ENCODE measurements around the gene SPSB1.

SPSB1 gene

DNA sequence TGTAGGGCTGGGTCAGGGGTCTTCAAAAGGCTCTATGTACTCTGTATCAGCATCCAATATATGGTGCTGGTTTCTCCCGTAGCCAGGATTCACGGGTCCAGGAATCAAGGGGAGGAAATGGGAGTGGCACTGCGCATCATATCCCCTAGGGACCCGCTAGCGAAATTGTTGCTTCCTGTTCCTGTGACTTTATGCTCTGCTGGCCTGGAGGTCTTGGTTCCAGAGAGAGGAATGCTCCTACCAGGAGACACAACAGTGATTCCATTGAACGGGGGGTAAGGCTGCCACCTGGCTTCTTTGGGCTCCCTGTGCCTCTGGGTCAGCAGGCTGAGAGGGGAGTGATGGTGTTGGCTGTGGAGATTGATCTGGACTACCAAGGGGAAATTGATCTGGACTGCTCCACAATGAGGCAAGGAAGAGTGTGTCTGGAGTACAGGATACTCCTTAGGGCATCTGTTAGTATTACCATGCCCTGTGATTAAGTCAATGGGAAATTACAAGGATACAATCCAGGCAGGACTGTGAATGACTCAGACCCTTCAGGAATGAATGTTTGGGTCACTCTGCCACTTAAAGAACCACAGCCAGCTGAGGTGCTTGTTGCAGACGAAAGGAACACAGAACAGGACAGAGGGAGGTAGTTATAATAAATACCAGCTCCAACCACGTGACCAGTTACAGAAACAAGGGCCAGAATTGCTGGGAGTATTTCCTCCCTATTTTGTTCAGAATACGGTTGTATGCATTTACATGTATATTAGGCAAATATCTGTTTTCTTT lies 10.2 kb downstream of the SPSB1 start:
- no peak for DNase-seq

DNA sequence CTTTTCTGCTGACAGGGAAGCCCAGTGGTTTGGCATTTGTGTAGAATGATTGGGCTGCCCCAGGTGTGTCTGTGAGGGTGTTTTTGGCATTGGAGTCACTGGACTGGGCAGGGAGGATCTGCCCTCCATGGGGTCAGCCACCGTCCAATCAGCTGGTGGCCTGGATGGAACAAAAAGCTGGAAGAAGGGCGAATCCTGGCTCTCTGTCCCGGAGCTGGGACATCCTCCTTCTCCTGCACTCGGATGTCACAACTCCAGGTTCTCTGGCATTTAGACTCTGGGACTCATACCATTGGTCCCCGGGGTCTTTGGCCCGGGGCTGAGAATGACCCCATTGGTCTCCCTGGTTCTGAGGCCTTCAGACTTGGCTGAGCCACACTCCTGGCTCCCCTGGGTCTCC lies 11.2 kb downstream of the SPSB1 start:
- no peak for DNase-seq

DNA sequence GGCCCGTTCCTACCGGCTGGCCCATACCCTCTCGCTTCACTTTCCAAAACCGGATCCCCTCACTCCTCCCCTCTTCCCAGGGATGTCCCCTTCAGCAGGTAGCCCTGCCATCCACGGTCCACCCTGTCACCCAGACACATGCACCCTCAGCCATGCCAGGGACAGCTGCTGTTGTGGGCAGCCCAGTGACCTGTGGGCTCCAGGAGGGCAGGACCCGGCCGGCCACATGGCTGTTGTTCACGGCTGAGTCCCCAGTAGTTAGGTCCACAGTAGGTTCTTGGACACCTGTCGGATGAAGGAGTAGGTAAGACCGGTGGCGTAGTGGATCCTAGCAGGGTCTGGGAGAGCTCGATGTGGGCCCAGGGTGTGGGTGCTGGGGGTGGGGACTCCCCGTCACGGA lies 12.5 kb downstream of the SPSB1 start:
- no peak for DNase-seq

DNA sequence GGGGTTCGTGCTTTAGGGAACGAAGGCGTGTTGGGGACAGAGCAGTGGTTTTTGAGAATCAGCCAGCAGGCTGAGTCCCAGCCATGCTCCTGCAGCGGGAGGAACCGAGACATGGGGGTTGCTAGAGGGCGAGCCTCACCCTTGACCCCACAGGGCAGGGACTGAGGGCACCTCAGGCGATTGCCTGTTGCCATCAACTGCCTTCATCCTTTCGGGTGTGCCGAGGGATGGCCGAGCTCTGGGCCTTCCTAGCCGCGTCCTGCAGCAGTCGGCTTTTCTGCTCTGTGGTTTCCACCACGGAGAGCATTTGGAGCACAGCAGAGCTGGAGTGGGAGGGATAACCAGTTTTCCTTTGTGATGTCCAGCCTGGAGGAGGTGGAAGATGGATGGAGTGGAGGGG lies 13.3 kb downstream of the SPSB1 start:
- no peak for DNase-seq

DNA sequence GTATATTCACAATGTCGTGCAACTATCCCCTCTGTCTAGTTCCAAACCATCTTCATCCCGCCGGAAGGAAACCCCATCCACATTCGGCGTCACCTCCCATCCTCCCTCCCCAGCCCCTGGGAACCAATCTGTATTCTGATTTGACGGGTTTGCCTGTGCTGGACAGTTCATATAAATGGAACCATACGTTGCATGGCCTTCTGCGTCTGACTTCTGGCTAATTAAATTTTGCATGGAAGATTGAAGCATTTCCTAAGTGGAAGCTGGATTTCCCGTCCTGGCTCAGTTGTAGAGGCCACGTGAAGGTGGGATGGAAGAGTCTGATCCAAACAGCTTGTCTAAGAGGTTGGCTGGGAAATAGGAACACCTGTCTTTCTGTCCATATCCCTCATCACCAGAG lies 14.6 kb downstream of the SPSB1 start:
- no peak for DNase-seq

DNA sequence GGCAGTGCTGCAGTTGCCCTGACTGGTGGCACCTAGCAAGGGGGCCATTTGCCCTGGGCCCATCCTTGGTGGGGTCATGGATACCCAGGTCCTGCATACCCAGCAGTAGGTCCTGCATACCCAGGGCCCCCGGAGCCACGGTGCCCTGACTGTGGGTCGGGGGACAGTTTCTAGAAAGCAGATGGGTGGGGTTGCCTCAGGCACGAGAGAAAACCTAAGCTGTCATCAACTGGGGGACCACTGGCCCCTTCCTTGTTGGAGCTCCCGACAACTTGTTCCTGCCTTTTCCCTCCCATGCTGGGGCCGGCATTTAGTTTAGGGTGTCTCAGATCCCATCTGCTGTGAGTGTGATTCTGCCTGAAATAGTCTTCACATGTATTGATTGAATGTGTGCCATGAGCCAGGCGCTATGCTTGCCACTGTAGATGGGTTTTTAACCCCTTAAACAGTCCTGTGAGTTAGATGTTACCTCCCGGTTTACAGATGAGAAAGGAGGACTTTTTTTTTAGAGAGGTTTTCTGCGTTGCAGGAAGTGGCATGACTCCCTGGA lies 15.6 kb downstream of the SPSB1 start:
- DNase-seq, result no peak

DNA sequence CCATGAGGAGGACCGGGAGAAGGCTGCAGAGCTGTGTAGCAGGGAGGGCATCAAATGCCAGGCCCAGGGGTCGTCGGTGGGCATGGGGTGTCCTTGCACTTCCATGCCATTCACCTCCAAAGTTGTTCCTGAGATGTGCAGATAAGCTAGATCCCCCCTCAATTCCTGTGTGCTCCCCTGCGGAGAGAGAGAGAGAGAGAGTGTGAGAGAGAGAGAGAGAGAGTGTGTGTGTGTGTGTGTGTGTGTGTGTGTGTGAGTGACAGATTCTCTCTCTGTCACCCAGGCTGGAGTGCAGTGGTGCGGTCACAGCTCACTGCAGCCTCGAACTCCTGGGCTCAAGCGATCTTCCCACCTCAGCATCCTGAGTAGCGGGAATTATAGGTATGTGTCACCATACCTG lies 16.4 kb downstream of the SPSB1 start:
- DNase-seq, result no peak

DNA sequence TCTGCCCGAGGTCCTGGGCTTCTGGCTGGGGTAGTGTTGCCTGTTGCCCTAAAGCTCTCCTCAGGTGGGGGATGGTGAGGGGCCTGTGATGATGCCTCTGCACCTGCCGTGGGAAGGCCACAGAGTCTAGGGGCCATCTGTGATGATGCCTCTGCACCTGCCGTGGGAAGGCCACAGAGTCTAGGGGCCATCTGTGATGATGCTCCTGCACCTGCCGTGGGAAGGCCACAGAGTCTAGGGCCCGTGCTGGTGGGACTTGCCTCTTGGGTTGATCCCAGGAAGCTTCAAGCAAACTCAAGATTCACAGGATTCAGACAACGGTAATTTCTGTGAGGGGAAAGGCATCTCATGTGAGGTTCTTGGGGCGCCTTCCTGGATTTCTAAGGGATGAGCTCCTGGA lies 17.3 kb downstream of the SPSB1 start:
- DNase-seq, result no peak

DNA sequence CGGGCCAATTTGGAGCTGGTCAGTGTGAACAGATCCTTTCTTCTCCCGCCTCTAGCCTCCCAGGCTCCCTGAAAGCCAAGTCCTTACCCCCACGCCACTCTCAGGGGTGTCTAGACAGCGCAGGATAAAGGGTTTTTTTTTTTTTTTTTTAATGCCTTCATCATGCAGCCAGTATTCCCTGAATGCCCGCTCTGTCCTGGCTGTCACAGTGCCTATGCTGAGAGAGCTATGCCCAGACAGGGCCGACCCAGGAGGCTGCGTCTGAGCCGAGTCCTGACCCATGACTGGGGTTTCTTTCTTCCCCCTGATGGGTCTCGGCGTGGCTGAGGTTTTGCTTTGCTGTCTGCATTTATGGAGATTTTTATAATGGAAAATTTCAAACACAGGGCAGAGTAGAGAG lies 18.3 kb downstream of the SPSB1 start:
- no peak for DNase-seq

DNA sequence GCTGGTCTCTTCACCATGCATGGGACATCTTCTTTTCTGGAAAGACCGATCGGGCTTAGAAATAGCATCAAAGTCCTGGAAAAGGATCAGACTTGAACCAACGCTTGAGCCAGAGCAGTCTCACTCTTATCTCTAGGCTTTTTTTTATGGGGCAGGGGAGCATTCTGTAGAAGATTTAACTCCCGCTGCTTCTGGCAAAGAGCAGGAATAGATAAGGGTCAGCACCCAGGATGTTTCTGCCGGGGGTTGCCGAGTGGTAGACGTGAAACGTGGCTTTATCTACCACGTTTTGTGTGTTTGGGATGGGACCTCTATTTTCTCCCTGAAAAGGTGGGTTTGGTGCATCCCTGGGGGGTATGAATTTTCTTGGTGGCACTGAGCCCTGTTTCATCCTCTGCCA lies 18.8 kb downstream of the SPSB1 start:
- no peak for DNase-seq

DNA sequence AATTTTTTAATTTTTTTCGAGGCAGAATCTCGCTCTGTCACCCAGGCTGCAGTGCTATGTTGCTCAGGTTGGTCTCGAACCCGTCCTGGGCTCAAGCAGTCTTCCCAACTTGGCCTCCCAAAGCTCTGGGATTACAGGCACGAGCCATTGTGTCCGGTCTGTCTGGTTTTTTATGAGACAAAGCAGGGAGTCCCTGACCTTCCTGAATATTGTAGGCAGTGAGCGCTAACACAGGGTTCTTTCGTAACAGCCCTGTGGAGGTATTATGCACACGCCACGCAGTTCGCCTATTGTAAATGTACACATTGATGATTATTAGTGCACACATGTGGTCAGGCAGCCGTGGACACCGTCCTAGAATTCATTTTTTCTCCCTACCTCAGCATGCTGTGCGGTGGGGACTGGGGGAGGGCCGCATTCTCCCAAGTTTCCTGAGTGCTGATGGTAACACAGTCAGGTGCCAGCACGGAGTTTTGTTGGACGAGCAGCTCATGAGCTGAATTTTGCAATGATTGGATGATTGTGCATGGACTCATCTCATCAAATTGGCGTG lies 19.6 kb downstream of the SPSB1 start:
- DNase-seq, result no peak

DNA sequence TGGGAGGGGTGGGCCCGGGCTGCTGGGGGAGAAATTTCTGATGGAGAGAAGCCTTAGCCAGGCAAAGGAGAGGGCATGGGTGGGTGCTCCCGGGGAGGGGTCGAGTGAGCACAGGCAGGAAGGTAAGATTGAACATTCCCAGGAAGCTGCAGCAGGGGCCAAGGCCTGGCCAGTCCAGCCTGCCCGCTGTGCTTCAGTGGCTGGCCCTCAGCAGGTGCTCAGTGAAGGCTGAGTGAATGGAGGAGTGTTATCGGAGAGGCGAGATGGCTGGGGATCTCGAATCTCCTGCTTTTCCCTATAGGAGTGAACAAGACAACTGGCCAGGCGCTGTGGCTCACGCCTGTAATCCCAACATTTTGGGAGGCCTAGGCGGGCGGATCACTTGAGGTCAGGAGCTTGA lies 20.9 kb downstream of the SPSB1 start:
- DNase-seq, result no peak

DNA sequence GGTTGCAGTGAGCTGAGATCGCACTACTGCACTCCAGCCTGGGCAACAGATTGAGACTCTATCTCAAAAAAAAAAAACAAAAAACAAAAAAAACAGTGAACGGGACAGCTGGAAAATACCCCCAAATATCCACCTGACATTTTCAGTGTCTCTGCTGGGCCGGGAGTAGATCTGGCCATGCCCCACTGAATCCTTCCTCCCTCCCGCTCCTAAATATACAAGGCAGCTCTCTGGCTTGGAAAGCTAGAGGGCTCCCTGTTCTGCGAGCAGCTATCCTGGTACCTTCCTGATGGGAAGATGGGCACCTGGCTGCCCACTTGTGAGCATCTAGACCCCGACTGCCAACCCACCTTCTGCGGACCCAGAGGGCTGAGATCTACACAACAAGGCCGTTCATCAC lies 21.4 kb downstream of the SPSB1 start:
- DNase-seq, result no peak

DNA sequence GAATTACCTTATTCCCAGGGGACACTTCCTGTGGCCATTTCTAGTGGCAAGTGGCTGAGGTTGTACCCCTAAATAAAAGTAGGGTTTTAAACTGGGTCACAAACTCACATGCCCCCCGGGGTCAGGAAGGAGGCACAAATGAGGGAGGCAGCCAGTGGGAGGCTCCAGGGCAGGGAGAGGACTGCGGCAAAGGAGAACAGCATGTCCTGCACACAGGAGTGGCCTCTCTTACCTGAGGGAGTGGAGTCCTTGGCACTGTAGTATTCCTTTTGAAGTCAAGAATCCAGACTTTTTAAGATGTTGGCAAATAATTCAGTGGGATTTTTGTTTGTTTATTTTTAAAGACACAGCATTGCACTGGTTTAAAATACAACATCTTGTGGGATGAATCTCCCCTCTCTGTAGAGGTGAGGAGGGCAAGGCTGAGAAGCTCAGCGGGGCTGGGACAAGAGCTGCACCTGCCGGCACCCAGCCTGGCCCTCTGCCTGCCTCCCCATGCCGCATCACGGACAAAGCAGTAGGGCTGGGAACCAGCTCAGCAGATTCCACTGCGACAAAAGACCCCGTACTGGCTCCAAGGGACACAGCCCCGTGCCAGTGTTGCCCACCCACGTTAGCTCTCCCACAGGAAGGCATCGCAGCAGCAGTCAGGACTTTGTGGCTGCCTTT lies 22.2 kb downstream of the SPSB1 start:
- DNase-seq, result no peak

DNA sequence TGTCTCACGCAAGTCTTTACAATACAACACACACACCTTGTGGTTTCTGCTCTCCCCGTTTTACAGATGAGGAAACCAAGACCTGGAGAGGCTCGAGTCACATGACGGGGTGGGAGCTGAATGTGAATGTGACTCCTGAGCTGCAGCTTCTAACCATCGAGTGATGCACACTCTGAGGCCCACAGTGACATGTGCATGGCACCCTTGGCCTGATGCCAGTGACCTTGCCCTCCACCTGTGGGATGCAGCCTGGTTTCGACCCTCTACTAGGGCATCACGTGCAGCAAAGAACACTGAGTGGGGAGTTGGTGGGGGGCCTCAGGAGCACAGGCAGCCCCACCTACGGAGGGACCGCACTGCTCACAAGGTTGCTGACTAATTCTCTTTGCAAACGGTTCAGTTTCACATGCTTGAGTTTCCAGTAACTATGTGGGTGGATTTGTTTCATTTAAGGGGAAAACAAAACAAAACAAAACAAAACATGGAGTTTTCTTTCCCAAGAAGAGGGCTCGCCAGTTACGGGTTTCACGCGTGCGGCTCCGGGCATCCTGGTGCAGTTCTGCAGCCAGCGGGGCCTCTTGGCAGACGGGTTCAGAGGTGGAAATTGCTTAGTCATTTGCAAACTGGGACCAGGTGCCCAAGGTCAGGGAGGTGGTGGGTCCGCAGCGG lies 22.9 kb downstream of the SPSB1 start:
- no peak for DNase-seq

DNA sequence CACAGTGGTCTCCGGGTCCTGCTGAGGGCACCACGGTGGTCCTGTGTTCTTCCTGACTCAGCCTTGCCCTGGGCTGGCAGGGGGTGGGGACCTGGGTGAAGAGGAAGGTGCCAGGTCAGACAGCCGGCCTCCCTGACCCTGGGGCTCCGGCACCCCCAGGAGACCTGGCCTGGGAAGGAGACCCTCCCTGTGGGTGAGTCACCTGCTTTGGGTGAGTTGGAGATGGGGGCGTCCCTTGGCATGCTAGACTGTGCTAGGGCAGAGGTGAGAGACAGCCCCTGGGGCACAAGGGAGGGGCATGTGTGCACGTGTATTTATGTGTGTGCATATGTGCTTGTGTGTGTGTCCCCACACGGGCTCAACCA lies 23.4 kb downstream of the SPSB1 start:
- no peak for DNase-seq

DNA sequence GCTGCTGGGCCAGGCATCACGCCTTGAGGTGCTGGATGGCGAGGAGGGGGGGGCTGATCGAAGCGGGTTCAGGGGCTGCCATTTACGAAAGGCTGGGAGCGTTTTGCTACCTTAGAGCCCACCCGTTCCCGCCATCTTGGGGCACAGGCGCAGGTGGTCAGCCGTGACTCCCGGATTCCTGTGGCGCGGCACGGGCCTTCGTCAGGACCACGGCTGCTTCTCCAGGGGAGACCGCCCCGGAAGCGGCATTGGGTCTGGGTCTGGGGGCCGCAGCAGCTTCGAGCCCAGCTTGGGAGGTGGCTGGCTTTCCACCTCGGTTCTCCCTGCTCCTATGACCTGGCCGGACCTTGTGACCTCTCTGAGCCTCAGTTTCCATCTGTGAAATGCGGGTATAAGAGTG lies 23.8 kb downstream of the SPSB1 start:
- DNase-seq, result no peak

DNA sequence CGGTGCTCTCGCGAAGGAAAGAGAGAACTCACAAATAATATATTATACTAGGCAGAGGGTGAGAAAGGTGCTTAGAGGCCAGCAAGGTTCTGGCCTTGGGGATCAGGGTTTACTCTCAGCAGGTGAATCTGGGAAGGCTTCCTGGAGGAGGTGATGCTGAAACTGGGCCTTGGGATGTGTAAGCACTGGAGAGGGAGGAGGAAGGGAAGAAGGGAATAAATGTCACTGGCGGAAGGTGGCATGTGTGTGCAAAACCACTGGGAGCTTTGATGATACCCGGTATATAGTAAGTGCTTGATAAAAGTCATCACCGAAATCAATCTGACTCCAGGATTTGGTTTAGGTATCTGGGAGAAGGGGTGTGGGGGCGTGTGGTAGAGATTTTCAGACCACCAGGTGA lies 24.4 kb downstream of the SPSB1 start:
- no peak for DNase-seq

DNA sequence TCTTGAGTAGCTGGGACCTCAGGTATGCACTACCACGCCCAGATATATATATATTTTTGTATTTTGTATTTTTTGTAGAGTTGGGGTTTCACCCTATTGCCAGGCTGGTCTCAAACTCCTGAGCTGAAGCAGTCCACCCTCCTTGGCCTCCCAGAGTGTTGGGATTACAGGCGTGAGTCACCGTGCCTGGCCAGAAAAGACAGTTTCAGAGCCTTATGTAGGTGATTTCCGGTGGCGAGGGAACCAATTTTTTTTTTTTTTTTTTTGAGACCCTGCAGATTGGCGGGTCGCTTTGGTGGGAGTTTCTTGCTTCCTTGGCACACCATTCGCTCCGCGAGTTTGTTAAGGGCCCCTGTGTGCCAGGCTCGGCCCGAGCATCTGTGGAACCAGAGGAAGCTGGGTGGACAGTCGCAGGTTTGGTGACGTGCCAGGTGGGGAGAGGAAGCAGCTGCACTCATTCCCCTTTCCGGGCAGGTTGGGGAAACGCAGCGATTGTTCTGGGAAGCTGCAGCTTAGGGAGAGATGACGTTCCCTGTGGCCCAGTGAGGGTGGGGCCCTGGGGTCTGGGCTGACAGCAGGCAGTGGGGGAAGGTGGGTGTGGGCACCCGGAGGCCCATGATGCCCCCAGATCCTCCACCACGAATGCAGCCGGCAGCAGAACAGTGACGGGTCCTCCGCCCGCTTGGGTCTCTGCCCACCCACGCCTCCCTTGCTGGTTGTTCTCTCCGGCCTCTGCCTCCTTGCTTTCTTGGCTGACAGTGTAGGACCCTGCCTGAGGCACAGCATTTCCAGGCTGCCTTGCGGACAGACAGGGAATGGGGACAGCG lies 25.1 kb downstream of the SPSB1 start:
- no peak for DNase-seq

DNA sequence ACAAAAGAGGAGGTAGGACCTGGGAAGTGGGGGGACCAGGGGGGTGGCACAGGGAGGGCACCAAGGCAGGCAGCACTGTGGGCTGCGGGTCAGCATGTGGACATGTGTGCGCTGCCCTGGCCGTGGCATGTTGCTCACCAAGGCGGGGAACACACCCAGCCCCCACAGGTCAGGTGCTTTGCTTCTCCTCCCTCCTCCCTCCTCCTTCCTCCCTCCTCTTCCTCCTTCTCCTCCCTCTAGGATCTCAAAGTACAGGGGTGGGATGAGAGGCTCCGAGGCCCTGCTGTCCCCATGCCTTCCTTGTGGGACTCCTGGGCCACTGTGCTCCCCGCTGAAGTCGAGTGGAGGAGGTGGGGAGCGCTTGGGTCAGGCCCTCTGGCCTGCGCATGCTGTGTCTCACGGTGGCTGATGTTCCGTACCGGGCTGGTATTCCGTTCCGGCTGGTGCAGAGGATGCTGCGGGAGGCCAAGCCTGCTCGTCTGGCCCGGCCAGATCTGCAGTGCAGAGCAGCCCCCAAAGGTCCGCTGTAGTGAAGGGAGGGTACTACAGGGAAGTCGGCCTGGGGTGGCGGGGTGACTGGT lies 26.6 kb downstream of the SPSB1 start:
- no peak for DNase-seq

DNA sequence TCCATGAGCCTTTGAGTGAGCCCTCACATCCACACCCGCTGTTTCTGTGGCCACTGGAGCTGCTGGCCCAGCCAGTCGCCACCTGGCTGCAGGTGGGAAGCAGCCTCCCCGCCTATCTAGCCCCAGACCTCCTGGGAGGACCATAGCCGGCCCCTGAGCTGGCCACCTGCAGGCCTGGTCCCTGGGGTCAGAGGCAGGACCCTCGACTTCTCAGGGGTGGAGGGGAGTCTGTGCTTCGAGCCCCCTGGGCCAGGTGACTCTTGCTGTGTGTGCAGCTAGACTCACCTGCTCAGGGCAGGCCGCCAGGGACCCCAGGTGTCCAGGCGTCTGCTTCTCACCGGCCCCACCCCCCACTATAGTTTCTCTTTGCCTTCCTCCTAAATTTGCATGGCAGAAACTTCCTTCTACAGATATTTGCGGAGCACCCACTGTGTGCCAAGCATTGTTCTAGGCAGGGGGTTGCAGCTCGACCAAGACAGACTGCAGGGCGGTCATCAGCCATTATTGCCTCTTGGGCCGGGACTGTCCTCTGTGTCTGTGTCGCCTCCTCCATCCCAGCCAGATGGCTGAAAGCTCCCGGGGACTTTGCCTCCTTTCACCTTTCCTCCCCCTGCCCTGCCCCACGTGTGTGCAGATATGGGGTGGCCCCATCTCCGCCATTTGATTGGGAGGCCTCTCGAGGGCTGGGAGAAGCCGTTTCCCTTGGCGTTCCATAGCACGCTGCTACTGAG lies 27.3 kb downstream of the SPSB1 start:
- DNase-seq, result no peak

All from OCI-M1 (cell line).